Stimulated activated CD4-positive, alpha-beta T cell treated with anti-CD3 and anti-CD28 coated beads, Interleukin-2, amount 100 ng/mL, for 48 hours (primary cell): Measurements from ENCODE around the gene IGFBP5.

Source experiments
- DNase-seq, 2 donors: peaks; one replicate each; pipeline ENCODE4 v3.0.0-alpha.2; 2020

IGFBP5 gene

DNA sequence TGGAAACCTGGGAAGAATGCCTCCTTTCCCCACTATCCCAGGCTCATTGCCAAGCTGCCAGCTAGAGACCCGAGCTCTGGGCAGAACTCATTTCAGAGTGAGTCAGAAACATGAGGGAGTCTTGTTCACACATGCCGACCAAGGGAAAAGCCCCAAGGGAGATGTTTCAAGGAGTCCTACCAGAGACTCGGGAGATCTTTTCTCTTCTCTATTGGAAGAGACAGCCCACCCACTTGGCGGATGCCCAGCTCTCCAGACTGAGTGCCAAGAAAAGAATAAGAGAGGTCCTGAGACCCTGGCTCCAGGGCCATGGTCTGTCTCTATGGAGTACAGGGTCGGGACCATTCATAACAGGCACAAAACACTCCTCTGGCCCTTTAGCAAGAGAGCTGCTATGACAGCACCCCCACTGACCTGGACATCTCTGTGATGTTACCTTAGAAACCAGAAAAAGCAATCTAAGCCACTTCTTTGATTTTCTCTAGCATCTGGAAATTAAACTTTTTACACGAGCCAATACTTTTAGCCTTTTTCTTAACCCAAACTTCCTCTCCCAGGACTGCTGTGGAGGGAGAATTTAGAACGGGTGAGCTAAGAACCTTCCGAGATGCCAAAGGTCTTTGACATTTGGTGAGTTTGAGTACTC, 18.5 kb upstream of the IGFBP5 start:
- no peak for DNase-seq

DNA sequence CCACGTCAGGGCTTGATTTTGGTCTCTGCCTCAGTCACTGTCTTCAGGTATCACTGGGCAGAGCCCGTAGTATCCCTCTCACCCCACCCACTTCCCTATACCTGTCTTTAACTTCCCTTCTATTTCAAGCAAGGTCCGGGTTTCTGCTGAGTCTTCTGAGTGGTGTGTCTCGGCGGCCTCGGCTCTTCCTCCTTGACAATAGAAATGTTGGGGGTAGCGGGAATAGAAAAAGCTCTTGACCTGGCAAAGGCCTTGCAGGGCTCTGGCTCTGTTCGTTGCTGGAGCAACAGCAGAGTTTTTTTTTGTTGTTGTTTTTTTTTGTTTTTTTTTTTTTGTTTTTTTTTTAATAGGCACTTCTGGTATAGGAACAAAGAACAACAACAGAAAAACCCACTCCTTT, 16.0 kb upstream of the IGFBP5 start:
- no peak for DNase-seq

GRCh38 chr2:216710551-216711301, 15.4 kb upstream of the IGFBP5 start:
- no peak for DNase-seq

DNA sequence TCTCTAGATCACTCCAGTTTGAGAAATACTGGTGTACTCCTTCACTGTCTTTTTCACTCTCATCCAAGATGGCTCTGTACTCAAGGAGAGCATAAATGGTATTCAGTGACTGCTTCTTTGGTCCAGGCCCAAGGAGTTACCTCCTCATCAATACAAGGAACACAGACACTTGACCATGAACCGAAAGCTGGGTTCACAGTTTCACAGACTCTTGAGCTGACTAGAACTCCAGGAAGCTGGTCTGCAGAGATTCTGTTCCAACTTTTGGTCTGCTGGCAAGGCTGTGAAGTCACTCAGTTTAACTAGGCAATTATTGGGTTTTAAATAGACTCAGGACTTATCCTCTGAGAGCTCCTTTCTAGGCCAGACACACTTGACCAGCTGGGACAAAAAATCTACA, 7.4 kb upstream of the IGFBP5 start:
- no peak for DNase-seq

DNA sequence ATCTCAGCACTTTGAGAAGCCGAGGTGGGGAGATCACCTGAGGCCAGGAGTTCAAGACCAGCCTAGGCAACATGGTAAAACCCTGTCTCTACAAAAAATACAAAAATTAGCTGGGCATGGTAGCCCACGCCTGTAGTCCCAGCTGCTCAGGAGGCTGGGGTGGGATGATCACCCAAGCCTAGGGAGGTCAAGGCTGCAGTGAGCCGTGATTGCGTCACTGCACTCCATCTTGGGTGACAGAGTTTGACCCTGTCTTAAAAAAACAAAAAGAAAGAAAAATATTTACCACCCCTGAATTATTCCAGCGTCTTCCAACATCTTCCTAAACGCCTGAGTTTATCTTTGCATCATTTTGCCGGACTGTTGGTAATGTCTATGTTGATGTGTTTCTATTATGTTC, 6.2 kb upstream of the IGFBP5 start:
- no peak for DNase-seq

- DNase-seq = no peak
These were observed 5.4 kb upstream of the IGFBP5 start for GRCh38 chr2:216700781-216701180.

GRCh38 chr2:216700088-216700567, 4.8 kb upstream of the IGFBP5 start:
- no peak for DNase-seq

- no peak for DNase-seq
These were observed 3.5 kb upstream of the IGFBP5 start for GRCh38 chr2:216698895-216699294.

- no peak for DNase-seq
These were observed 2.9 kb upstream of the IGFBP5 start for GRCh38 chr2:216698293-216698692.

DNA sequence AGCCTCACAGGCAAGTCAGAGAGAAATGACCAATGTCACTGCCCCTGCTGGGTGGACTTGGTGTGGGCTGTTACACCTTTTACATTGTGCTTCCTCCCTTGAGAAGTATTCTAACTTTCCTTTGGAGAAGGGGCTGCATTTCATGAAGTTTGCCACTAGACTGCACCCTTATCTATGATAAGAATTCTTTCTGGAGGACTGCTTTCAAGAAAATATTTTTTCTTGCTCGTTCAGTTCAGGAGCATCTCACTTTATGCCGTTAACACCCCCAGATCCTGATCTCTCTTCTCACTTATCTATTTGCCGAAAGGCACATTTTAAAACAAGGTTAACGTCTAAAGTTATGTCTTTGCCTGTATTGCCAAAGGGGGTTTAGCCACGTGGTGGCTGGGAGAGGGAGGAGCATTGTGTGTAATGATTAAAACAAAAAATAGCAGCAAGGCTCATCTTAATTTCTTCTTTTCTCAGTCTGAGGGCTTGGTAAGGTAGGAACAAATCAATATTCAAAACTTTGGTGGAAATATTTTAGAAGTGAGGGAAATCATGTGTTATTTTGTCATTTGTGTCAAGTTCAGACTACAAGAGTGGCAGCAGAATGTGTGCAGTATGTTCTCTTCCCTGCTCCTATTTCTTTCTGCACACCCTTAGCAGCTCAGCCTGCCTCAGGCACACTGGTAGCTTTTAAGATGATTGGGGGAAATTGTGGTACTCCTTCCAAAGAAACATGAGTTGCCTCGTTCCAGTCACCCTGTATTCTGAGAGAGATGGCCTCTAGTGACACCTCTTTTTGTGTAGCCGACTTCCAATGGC, 1.6 kb upstream of the IGFBP5 start:
- DNase-seq = no peak

GRCh38 chr2:216696321-216696720, 972 bp upstream of the IGFBP5 start:
- no peak for DNase-seq

DNA sequence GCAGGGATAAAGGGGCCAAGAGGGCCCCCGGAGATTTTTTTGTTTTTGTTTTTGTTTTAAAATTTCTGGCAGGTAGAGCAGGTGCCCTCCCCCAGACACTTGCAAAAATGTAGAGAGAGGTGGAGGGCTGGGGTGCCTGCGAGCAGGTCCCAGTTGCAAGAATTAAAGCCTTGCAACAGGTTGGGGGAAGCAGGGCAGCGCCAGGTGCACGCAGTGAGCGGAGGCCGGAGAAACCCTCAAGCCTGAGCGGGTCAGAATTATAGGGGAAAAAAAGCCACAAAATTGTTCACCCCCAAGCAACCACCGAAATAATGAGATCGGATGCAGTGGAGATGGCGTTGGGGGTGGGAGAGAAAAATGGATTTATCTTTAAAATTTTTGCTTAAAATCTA, 527 bp downstream of the IGFBP5 start:
- DNase-seq = no peak

DNA sequence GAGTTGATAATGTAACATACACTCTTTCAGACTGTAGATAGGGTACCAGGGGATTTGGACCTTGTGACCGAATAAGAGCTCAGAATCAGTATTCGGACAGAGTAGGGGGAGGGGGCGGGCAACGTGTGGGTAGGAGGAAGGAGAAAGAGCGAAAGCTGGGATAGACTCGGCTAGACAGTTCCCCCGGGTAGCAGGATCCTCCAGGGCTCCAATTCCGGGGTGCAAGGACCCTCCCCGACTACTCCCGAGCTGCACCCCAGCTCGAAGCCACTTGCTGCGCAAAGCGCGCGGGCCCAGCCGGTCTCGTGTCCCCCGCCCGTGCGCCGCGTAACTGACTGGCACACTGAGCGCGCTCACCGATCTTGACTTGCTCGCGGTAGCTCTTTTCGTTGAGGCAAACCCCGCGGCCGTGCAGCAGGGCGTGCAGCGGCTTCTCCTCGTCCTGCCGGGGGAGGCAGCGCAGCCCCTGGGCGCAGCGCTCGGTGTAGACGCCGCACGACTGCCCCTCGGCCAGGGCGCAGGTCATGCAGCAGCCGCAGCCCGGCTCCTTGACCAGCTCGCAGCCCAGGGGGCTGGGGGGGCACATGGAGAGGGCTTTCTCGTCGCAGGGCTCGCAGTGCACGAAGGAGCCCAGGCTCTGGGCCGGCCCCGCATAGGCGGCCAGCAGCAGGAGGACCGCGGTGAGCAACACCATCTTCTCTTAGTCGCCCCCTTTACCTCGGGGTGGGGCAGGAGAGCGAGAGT, 1.1 kb downstream of the IGFBP5 start:
- peak in 1 of 2 donors; percentile 36 for DNase-seq

DNA sequence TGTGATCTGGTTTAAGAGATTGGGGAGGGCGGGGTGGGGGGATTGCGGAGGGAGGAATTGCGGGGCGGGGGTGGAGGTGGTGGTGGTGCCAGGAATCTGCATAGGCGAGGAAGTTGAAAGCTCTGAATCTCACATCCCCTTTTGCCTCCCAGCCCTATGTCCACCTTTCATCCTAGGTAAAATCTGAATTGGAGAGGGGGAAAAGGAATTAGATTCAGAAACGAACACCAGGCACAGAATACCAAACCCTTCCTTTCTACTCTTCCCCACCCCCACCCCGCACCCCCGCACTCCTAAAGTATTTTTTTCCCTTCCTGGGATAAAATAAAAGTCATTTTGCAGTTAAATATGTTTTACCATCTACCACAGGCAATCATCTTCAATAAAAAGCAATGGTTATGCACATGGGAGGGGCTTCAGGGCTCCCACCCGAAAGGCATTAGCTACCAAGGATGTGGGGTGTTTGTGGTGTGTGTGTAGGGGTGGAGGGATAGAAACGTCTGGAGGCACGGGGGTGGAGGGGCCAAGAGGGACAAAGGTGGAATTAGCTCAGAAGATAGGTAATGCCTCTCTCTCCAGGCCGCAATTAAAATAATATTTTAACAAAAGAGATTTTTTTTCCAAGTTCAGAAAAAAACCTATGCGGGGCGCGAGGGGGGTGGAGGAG, 1.8 kb downstream of the IGFBP5 start:
- DNase-seq = no peak

GRCh38 chr2:216692636-216693413, 2.5 kb downstream of the IGFBP5 start:
- DNase-seq = peak; percentile 55 to 61

DNA sequence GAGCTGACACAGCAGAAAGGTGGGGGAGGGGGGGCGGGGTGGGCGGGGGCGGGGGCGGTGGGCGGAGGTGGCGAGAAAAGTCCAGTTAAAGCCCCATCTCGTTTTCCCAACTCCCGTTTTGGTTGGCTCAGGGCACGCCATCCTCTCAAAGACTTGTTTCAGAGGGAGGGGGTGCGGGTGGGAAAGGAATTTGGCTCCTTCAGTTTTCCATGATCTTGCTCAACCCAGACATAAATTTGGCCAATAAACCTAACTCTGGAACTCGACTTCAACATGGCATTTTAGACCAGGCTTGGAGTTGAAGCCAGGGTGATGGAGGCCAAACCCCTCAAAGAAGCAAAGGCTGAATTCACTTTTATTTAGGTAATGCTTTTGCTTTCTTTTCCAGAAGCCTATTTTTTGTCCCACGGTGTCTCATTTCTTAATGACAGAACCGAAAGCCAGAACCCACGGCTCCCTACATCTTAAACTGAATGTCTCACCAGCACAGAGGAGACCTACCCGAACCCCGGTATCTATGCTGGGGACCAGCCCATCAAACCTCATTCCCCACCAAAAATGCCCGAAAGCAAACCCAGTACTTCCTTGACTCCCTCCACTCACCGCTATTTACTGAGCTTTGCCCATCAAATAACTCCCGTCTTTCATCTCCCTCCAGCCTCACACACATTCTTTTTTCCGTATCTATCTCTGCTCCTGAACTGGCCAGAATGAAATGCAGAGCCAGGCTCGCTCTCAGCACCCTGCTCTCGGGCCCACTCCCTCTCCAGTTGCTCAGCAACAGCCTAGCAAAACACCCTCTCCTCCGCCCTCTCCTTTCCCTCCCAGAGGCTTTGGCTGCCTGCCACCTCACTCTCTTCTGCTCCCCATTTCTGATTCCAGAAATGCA, 4.3 kb downstream of the IGFBP5 start:
- no peak for DNase-seq

- no peak for DNase-seq
These were observed 4.9 kb downstream of the IGFBP5 start for GRCh38 chr2:216690456-216690852.

DNA sequence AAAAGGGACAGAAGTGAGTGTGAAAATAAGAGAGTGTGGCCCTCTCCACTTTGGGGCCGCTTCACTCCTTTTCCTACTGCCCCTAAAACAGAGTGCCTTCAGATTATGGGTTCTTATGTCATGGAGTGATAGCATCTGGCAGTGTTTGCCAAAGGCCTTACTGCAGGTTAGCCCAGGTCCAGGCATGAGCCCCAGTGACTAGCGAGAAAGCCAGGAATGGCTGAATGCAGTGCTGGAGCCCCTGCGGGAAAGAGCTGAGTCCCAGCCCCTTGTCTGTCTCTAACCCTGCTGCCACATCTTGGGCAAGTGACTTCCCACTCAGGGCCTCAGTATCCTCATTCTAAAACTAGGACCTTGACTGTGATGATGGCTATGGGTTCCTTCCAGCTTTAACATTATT, 6.0 kb downstream of the IGFBP5 start:
- DNase-seq = no peak

DNA sequence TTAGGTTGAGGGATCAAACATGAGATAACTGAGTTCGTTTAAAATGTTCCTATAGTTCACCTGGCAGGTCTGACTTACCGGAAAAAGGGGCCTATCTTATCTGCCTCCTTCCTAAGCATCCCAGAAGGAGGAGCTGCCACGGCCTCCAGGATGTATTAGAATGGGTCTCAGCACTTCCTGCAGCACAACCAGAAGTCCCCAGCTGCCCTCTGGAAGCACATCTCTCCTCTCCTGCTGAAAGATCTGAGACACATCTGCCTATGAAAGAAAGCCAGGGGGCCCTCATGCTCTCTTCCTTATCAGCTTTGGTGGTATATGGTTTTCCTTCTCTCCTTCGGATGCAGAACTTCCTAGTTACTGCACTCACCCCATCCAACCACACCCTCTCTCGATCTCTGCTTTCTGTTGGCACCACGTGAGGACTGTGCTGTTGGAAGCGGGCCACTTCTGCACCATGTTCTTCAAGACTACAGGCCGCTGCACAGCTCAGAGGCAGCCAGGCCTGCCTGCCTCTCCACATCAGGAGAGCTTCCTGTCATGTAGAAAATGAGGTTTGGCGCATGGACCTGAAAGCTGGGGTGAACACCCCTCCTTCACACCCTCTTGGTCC, 6.5 kb downstream of the IGFBP5 start:
- no peak for DNase-seq

DNA sequence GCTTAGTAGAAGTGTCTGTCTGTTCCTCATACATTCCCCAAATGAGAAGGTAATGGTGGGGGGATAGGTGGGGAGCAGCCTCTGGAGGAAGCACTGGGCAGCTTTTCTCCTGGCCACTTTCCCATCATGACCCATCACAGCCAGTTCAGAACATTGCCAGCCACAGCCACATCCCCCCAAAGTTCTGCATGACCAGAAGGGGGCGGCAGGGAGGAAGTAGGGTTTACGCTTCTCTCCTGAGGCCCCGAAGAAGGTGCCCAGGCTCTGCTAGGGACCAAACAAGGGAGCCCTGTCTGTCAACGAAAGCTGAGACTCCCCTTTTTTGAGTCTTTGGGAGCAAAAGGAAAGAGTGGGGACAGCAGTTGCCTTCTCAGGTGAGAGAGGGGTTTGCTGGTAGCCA, 7.7 kb downstream of the IGFBP5 start:
- DNase-seq = no peak
